GM19397 (cell line): ENCODE measurements around the gene PLSCR3.
A peak's percentile ranks its signal among the peaks of the same experiment; 100 is the strongest.

ENCODE experiments used
- ATAC-seq: cut with Tn5 transposase; IDR thresholded peaks from one replicate; pipeline ENCODE4 v1.9.1; 2021; ENCODE audit warnings: mild to moderate bottlenecking, moderate library complexity; ENCODE audit not compliant: unreplicated experiment

Gene PLSCR3

GRCh38 chr17:7394452-7395191 is at the start of gene PLSCR3:
Gene PLSCR3, minus strand, starts transcription at chr17:7394525. Its CDS starts 415 bp downstream, at chr17:7394110.
- peak; percentile 80 for ATAC-seq

GRCh38 chr17:7443499-7444485 is 49.5 kb upstream of the PLSCR3 start:
- no peak for ATAC-seq

- no peak for ATAC-seq
Measured at GRCh38 chr17:7442142-7442541, 47.8 kb upstream of the PLSCR3 start.

- ATAC-seq, result no peak
Measured at GRCh38 chr17:7441266-7441665, 46.9 kb upstream of the PLSCR3 start.

GRCh38 chr17:7440834-7441195 is 46.5 kb upstream of the PLSCR3 start:
- ATAC-seq, result no peak

- no peak for ATAC-seq
Measured at GRCh38 chr17:7440113-7440833, 45.9 kb upstream of the PLSCR3 start.

GRCh38 chr17:7439462-7440112 is 45.3 kb upstream of the PLSCR3 start, which contains the start of gene FGF11:
Gene FGF11, plus strand, starts transcription at chr17:7439512. Its CDS starts 109 bp downstream, at chr17:7439621.
- no peak for ATAC-seq

- ATAC-seq, result no peak
Measured at GRCh38 chr17:7438656-7439460, 44.5 kb upstream of the PLSCR3 start.

- ATAC-seq, result no peak
Measured at GRCh38 chr17:7437950-7438614, 43.8 kb upstream of the PLSCR3 start.

- no peak for ATAC-seq
Measured at GRCh38 chr17:7437369-7437863, 43.1 kb upstream of the PLSCR3 start.

GRCh38 chr17:7436556-7437368 is 42.4 kb upstream of the PLSCR3 start:
- ATAC-seq, result no peak

GRCh38 chr17:7435676-7436555 is 41.6 kb upstream of the PLSCR3 start:
- peak; percentile 12 for ATAC-seq

GRCh38 chr17:7432296-7432695 is 38.0 kb upstream of the PLSCR3 start:
- no peak for ATAC-seq

GRCh38 chr17:7431231-7431630 is 36.9 kb upstream of the PLSCR3 start:
- ATAC-seq, result no peak

- ATAC-seq, result no peak
Measured at GRCh38 chr17:7429722-7430121, 35.4 kb upstream of the PLSCR3 start.

GRCh38 chr17:7428557-7428956 is 34.2 kb upstream of the PLSCR3 start, which contains the start of gene SPEM3:
Gene SPEM3, plus strand, starts transcription at chr17:7428857. Its CDS starts 46 bp downstream, at chr17:7428903.
- ATAC-seq, result no peak

- no peak for ATAC-seq
Measured at GRCh38 chr17:7427549-7427948, 33.2 kb upstream of the PLSCR3 start.
